ENCODE results near the gene PNMA8C. TPM values are rescaled to one million over a fixed set of nuclear protein-coding genes. Genes with fewer than 3 reads are reported as not detected.
"Not testable (repeated sequence)": the region's sequence is repeated elsewhere in the genome, so short reads cannot be mapped to it uniquely, and the experiment has no call there.

PNMA8C gene
- total RNA-seq, 1 donor from 2014 or later = not detected

DNA sequence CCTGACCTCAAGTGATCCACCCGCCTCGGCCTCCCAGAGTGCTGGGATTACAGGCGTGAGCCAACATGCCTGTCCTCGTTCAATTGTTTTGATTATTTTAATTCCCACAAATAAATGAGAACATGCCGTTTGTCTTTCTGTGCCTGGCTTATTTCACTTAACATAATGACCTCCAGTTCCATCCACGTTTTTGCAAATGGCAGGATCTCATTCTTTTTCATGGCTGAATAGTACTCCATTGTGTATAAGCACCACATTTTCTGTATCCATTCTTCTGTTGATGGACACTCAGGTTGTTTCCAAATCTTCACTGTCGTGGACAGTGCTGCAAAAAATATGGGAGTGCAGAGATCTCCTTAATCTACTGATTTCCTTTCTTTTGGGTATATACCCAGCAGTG is 4.7 kb upstream of the PNMA8C start:
- H3K4me3 Mint-ChIP-seq; DNase-seq; intact Hi-C loops (cut with micrococcal nuclease); H3K9me3 Mint-ChIP-seq; H3K27ac Mint-ChIP-seq; H3K36me3 Mint-ChIP-seq (ENCODE audit: low read depth): not testable (repeated sequence)
- Mint-ChIP-seq H3K4me1 (peaks cover 10% of the 10 kb centered on the region), H3K27me3 (peaks cover 36% of the 10 kb centered on the region)

DNA sequence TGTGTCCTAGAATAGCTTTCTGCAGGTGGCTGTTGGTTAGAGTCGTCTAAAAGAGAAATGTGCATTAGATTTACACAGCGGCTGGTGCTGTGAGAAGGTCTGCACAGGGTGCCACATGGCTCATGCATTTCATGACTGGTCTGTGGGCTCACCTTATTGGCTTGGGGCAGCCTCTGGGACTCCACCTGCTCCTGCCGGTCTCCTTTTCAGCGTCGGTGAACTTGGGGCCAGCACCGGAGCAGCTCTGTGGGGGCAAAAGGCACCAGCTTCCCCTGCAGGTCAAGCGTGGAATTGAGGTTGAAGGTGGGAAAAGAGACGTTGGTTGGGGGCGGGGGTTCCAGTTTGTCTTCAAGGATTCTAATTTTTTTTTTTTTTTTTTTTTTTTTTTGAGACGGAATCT is 3.1 kb upstream of the PNMA8C start:
- H3K4me1 Mint-ChIP-seq = peaks cover 22% of the 10 kb centered on the region
- no peaks in the 10 kb centered on the region for H3K36me3 Mint-ChIP-seq (ENCODE audit: low read depth)
- no peak for DNase-seq

DNA sequence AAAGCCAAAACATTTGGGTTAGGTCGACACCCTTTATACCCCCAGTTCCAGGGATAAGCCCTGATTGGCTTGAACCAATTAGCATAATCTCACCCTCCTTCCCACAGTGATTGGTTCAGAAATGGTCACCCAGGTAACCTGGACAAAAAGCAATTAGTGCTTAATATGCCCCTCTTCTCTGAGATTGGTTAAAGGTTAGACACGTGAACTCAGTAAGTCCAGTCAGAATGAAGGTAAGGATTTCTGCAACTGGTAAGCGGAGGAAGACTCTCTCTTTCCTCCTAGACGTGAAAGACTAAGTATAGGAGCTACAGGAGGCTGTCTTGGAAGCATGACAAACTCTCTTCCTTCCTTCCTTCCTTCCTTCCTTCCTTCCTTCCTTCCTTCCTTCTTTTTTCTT is 1.3 kb upstream of the PNMA8C start:
- Mint-ChIP-seq H3K9me3 (no peaks in the 10 kb centered on the region), H3K4me3 (no peak overlapping the region), H3K36me3 (ENCODE audit: low read depth) (no peaks in the 10 kb centered on the region), H3K27ac (no peak overlapping the region), H3K4me1 (peaks cover 27% of the 10 kb centered on the region), H3K27me3 (peaks cover 62% of the 10 kb centered on the region)
- DNase-seq = no peak
- intact Hi-C loops (cut with micrococcal nuclease) = no loop called here

More for the DNA sequence above, 3.1 kb upstream of the PNMA8C start:
- H3K27ac Mint-ChIP-seq = no peak overlapping the region
- intact Hi-C loops (cut with micrococcal nuclease) = no loop called here
- no peak overlapping the region for H3K4me3 Mint-ChIP-seq
- peaks cover 50% of the 10 kb centered on the region for H3K27me3 Mint-ChIP-seq
- no peaks in the 10 kb centered on the region for H3K9me3 Mint-ChIP-seq

DNA sequence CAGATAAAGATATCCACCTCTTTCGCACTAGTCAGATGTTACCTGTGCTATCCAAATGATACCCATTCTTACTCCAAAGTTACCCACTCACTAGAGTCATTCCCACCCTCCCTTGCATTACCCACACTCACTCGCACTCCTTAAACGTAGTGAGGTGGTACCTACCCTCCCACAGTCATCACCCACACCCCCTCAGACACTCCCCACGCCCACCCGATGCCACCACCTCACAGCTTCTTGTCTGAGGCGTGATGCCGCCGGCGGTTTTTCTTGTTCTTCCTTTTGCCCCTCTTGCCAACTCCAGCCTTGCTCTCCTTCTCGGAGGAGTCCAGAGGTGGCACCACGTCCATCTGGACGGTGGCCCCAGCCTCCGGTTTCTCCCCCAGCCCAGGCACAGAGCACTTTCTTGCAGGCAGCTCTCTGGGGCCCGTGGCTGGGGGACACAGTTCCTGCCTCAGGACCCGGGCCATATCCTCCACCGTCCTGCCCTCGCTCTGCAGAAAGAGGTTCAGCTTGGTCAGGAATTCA is 1.2 kb downstream of the PNMA8C start:
- Mint-ChIP-seq H3K4me1 (peaks cover 27% of the 10 kb centered on the region), H3K4me3 (no peak overlapping the region), H3K27me3 (peaks cover 65% of the 10 kb centered on the region), H3K27ac (no peak overlapping the region), H3K36me3 (ENCODE audit: low read depth) (no peaks in the 10 kb centered on the region), H3K9me3 (no peaks in the 10 kb centered on the region)
- intact Hi-C loops (cut with micrococcal nuclease) = no loop called here
- no peak for DNase-seq

DNA sequence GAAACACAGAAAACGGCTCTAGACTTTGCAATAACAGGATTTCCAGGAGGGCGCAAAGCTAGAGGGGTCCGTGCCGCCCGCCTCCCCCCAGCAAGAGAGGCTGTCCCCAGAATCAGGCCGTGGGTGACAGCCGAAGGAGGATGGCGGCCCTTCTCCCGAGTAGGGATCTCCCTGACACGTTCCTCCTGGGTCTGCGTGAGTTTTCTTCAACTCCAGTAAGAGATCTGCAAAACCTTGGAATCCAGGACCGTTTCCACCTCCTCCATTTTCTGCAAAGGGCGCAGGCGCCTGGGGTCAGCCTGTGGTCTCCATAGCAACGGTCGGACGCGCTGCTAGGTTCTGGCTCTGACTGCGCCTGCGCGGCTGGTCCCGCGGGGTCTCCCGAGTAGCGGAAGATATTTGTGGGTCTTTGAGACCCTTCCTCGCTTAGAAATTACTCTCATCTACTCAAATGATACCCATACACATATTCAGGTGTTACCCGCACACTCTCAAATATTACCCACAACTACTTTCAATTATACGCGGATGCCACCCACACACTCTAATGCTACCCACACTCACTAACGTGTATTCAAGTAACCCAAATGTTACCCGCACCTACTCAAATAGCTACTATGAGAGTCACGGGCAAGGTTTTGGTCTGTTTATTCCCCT is 2.1 kb downstream of the PNMA8C start:
- Mint-ChIP-seq H3K36me3 (ENCODE audit: low read depth) (no peaks in the 10 kb centered on the region), H3K4me3 (peak overlapping the region; percentile 53), H3K27me3 (peaks cover 64% of the 10 kb centered on the region), H3K4me1 (peaks cover 27% of the 10 kb centered on the region), H3K27ac (no peak overlapping the region), H3K9me3 (no peaks in the 10 kb centered on the region)
- intact Hi-C loops (cut with micrococcal nuclease) = no loop called here
- peak; percentile 68 for DNase-seq

DNA sequence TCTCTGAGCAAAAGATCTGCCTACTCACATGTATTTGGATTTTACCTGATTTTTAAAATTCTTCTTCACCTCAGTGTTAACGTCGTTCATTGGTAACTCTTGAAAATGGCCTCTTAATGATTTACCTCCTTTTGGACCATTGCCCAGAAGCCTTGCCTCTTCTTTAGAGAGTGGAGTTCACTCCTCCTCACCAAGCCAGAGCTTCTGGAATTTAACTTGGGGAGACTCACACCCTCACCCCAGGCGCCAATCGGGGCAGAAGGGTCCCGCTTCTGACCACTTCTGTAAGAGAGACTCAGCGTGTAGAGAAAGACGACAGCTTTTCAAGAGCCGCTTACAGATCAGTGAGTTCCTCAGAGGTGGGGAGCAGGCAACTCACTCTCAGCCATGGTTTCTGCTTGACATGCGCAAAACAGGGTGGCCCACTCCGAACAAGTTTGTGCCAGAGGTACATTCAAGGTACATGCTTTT is 2.7 kb downstream of the PNMA8C start:
- intact Hi-C loops (cut with micrococcal nuclease) = no loop called here

DNA sequence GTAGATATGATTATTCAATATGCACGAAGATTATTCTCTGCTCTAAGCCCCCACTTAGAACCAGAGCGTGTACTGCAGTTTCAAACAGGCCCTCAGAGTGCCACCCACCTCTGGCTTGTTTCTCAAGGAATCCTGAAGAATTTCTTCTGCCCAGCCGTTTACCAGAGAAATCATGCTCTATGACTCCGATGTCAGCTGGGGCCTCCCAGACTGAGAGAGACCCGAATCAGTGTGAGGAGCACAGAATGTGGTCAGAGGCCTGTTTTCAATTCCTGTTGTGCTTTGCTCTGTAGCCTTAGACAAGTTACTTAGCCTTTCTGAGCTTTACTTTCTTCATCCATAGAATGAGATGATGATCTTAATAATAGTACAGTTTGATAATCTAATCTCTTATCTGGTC is 5.5 kb downstream of the PNMA8C start:
- Mint-ChIP-seq H3K36me3 (ENCODE audit: low read depth) (no peaks in the 10 kb centered on the region), H3K4me3 (no peak overlapping the region), H3K9me3 (no peaks in the 10 kb centered on the region), H3K4me1 (peaks cover 17% of the 10 kb centered on the region), H3K27me3 (peaks cover 46% of the 10 kb centered on the region), H3K27ac (no peak overlapping the region)
- intact Hi-C loops (cut with micrococcal nuclease) = no loop called here
- DNase-seq = no peak

More for the DNA sequence above, 2.7 kb downstream of the PNMA8C start:
- Mint-ChIP-seq H3K9me3 (no peaks in the 10 kb centered on the region), H3K27ac (no peak overlapping the region), H3K27me3 (peaks cover 60% of the 10 kb centered on the region), H3K4me1 (peaks cover 27% of the 10 kb centered on the region), H3K36me3 (ENCODE audit: low read depth) (no peaks in the 10 kb centered on the region), H3K4me3 (peak overlapping the region; percentile 53)
- no peak for DNase-seq

DNA sequence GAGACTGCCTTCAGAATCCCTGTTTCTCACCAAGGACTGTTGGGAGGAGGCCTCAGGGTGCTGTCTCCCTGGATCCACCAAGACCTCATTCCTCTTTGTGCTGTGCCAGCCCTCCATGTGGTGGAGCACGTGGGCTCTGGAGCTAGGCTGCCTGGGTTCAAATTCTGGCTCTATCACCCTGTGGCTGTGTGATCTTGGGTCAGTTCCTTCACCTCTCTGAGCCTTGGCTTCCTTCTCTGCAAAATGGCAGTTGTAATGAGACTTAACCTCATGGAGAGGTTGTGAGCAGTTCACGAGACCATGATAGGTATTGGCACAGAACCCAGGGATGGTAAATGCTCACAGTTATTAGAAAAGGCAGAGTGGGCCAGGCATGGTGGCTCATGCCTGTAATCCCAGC is 6.4 kb downstream of the PNMA8C start:
- H3K4me1 Mint-ChIP-seq = peaks cover 11% of the 10 kb centered on the region

DNA sequence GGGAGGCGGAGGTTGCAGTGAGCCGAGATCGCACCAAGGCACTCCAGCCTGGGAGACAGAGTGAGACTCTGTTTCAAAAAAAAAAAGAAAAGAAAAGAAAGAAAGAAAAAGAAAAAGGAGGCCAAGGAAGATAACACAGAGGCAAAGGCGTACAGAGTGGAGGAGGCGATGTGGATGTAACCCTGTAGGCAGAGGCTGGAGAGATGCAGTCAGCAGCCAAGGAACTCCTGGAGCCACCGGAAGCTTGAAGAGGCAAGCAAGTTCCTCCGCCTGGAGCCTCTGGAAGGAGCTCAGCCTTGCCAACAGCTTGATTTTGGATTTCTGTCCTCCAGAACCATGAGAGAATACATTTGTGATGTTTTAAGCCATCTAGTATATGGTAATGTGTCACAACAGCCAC is 8.7 kb downstream of the PNMA8C start:
- Mint-ChIP-seq H3K4me3 (no peak overlapping the region), H3K4me1 (peaks cover 2% of the 10 kb centered on the region), H3K27me3 (peaks cover 42% of the 10 kb centered on the region), H3K9me3 (no peaks in the 10 kb centered on the region), H3K27ac (no peak overlapping the region), H3K36me3 (ENCODE audit: low read depth) (no peaks in the 10 kb centered on the region)
- no peak for DNase-seq
- intact Hi-C loops (cut with micrococcal nuclease) = no loop called here

More for the DNA sequence above, 6.4 kb downstream of the PNMA8C start:
- Mint-ChIP-seq H3K27me3 (peaks cover 42% of the 10 kb centered on the region), H3K36me3 (ENCODE audit: low read depth) (no peaks in the 10 kb centered on the region), H3K4me3 (no peak overlapping the region), H3K27ac (no peak overlapping the region), H3K9me3 (no peaks in the 10 kb centered on the region)
- intact Hi-C loops (cut with micrococcal nuclease) = no loop called here
- DNase-seq = no peak

DNA sequence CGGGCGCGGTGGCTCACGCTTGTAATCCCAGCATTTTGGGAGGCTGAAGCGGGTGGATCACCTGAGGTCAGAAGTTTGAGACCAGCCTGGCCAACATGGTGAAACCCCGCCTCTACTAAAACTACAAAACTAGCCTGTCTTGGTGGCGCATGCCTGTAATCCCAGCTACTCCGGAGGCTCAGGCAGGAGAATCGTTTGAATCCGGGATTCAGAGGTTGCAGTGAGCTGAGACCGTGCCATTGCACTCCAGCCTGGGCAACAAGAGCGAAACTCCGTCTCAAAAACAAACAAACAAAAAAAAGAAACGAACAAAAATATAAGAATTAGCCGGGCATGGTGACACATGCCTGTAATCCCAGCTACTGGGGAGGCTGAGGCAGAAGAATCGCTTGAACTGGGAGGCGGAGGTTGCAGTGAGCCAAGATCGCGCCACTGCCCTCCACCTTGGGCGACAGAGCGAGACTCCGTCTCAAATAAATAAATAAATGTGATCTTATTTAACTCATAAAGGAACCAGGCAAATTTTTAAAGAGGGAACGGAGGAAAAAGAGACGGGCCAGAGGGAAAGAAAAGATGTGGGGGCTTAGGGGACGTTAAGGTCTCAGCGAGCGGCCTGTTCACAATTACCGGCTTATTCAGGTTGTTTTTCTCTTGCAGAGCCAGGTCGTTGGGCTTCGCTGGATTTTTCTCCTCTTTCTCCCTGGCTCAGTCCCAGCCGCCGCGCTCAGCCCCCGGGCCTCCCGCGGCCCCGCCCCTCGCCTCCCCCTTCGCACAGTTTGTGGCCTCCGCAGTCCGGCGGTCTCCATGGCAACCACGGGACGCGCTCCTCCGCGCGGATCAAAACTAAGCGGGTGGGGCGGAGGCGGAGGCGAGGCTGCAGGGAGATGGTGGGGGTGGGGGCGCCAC is 12.7 kb downstream of the PNMA8C start:
- H3K27me3 Mint-ChIP-seq = peaks cover 64% of the 10 kb centered on the region
- not testable (repeated sequence) for H3K4me3 Mint-ChIP-seq, H3K9me3 Mint-ChIP-seq

DNA sequence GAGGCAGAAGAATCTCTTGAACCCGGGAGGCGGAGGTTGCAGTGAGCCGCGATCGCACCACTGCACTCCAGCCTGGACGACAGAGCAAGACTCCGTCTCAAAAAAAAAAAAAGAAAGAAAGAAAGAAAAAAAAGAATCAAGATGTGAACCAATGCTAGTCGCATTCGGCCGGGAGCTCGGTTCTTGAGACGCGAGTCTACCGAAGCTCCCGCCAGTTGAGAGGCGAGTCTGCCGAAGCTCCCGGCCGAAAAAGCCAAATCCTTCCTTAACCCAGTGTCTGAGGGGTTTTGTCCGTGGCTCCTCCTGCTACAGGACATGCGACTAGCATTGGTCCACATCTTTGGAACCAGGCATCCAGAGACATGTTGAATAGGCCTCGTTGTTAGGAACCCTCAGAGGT is 13.8 kb downstream of the PNMA8C start:
- intact Hi-C loops (cut with micrococcal nuclease); DNase-seq: not testable (repeated sequence)

More for the DNA sequence above, 12.7 kb downstream of the PNMA8C start:
- H3K27ac Mint-ChIP-seq; intact Hi-C loops (cut with micrococcal nuclease); H3K4me1 Mint-ChIP-seq; DNase-seq; H3K36me3 Mint-ChIP-seq (ENCODE audit: low read depth): not testable (repeated sequence)

DNA sequence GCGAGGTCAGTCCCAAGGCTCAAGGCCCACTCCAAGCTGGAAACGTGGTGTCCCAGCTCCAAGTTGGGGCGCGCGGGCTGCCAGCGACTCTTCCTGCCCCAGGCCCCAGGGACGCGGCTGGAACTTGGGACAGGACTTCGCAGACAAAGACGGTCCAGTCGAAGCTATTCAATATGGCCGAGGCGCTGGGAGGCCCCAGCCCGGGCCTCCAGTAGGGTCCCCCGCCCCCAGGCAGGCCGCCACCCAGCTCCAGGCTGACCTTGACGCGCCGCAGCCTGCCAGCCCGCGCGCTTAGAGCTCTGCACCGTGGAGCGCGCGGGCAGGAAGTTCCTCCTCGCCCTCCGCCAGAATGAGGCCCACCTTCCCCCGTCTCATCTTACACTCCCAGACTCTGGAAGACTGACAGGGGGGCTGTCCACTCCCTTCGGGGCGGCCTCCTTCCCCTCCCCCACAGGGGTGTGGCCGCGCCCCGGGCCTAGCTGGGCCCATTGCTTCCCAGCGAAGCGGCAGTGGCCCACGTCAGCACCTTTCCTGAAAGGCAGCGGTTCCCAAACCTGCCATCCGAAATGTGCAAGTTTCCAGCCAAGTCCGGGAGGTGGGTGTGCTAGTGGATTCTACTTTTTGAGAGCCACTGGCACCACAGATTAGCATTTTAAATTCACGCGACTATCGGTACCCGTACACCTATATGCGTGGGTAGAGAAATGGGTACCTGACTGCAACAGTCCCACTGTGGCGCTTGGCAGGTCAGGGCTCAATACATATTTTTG is 15.3 kb downstream of the PNMA8C start, which contains the start of gene CCDC8:
Gene CCDC8, minus strand, starts transcription at position 303 of the 770 bp plus-strand sequence. CDS start 754 bp downstream, outside the sequence.
- H3K9me3 Mint-ChIP-seq = no peaks in the 10 kb centered on the region
- no peak for DNase-seq
- H3K27ac Mint-ChIP-seq = no peak within 1 kb of the TSS
- no peak within 1 kb of the TSS for H3K4me3 Mint-ChIP-seq
- H3K4me1 Mint-ChIP-seq = peaks cover 5% of the 10 kb centered on the region
- H3K27me3 Mint-ChIP-seq = peaks cover 71% of the 10 kb centered on the region
- intact Hi-C loops (cut with micrococcal nuclease) = no loop called here
- H3K36me3 Mint-ChIP-seq (ENCODE audit: low read depth) = no peaks in the 10 kb centered on the region

More for the DNA sequence above, 13.8 kb downstream of the PNMA8C start:
- H3K27me3 Mint-ChIP-seq = peaks cover 69% of the 10 kb centered on the region
- not testable (repeated sequence) for H3K9me3 Mint-ChIP-seq; H3K4me3 Mint-ChIP-seq; H3K36me3 Mint-ChIP-seq (ENCODE audit: low read depth); H3K27ac Mint-ChIP-seq; H3K4me1 Mint-ChIP-seq

DNA sequence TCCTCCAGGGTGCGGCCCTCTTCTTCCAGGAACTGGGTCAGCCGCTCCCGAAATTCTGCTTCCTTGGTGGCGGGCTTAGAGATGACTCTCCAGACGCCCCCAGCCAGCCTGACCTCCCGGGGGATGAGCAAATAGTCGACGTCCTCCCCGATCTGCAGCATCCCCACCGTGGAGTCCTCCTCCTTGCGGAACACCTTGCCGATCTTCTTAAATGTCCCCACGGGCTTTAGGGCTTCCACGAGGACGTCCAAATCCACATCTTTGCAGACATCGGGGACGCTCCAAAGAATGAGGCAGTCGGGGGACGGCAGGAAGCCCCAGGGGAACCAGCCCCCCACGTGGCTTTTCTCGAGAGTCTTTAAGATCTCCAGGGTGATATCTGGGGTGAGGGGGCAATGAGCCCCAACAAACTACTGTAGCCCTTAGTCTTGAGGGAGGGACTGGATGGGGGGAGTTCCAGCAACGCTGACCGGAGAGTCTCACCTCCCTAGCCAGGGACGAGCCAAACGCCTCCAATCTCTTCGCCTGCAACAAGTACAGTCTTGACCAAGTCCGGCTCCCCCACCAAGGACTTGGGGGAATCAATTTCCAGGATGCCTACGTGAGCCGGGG is 16.0 kb downstream of the PNMA8C start:
- Mint-ChIP-seq H3K9me3 (no peaks in the 10 kb centered on the region), H3K4me1 (peaks cover 7% of the 10 kb centered on the region), H3K36me3 (ENCODE audit: low read depth) (no peaks in the 10 kb centered on the region), H3K27me3 (peaks cover 76% of the 10 kb centered on the region), H3K27ac (no peak overlapping the region), H3K4me3 (no peak overlapping the region)
- DNase-seq = no peak
- intact Hi-C loops (cut with micrococcal nuclease) = no loop called here
